MM.1S (cell line): ENCODE measurements around the gene FGF18.

ENCODE experiments used
- DNase-seq: peaks from one replicate; pipeline ENCODE4 v3.0.0-alpha.2; 2015
- H2AFZ ChIP-seq: fragments of 300-600 bp; sonication (generic); 2 replicates; pipeline ENCODE4 v1.6.0; 2016; ENCODE audit warnings: antibody characterized with exemption, low read length
- H3F3A ChIP-seq: fragments of 300-600 bp; sonication (generic); 2 replicates; pipeline ENCODE4 v1.6.1; 2016; ENCODE audit warnings: mild to moderate bottlenecking, antibody characterized with exemption, low read length, moderate library complexity, mixed read lengths; ENCODE audit not compliant: insufficient read depth
- H3K27ac ChIP-seq: fragments of 300-600 bp; sonication (generic); 2 replicates; pipeline ENCODE4 v1.5.1; 2016; ENCODE audit warnings: mild to moderate bottlenecking, low read length
- H3K27me3 ChIP-seq: fragments of 300-600 bp; sonication (generic); replicated peaks from 2 replicates; pipeline ENCODE4 v1.6.0; 2016; ENCODE audit warnings: low read length; ENCODE audit not compliant: insufficient read depth
- H3K36me3 ChIP-seq: fragments of 300-600 bp; sonication (generic); replicated peaks from 2 replicates; pipeline ENCODE4 v1.6.1; 2016; ENCODE audit warnings: mild to moderate bottlenecking, low read length, mixed read lengths; ENCODE audit not compliant: insufficient read depth
- H3K4me1 ChIP-seq: fragments of 300-600 bp; sonication (generic); 2 replicates; pipeline ENCODE4 v1.6.1; 2016; ENCODE audit warnings: low read length, mixed read lengths
- H3K4me2 ChIP-seq: fragments of 300-600 bp; sonication (generic); 2 replicates; pipeline ENCODE4 v1.6.0; 2016; ENCODE audit warnings: low read depth, low read length
- H3K4me3 ChIP-seq: fragments of 300-600 bp; sonication (generic); 2 replicates; pipeline ENCODE4 v1.5.1; 2016; ENCODE audit warnings: low read length, mixed read lengths
- H3K79me2 ChIP-seq: fragments of 300-600 bp; sonication (generic); 2 replicates; pipeline ENCODE4 v1.6.1; 2016; ENCODE audit warnings: mixed run types, low read length, mixed read lengths
- H3K9ac ChIP-seq: fragments of 300-600 bp; sonication (generic); 2 replicates; pipeline ENCODE4 v1.6.1; 2016; ENCODE audit warnings: low read length, mixed read lengths
- H3K9me2 ChIP-seq: fragments of 300-600 bp; sonication (generic); replicated peaks from 2 replicates; pipeline ENCODE4 v1.6.1; 2016; ENCODE audit warnings: mild to moderate bottlenecking, low read length, mixed read lengths; ENCODE audit not compliant: insufficient read depth
- H3K9me3 ChIP-seq: fragments of 300-600 bp; sonication (generic); replicated peaks from 2 replicates; pipeline ENCODE4 v1.6.1; 2016; ENCODE audit warnings: mild to moderate bottlenecking, low read length, mixed read lengths; ENCODE audit not compliant: insufficient read depth
- H4K20me1 ChIP-seq: fragments of 300-600 bp; sonication (generic); 2 replicates; pipeline ENCODE4 v1.6.1; 2016; ENCODE audit warnings: mild to moderate bottlenecking, low read length, moderate library complexity, mixed read lengths; ENCODE audit not compliant: insufficient read depth
- CTCF ChIP-seq: fragments of 300-600 bp; sonication (generic); IDR thresholded peaks from 2 replicates; pipeline ENCODE4 v1.5.1; 2016; ENCODE audit warnings: antibody characterized with exemption, low read length, mixed read lengths
- EZH2 ChIP-seq: fragments of 300-600 bp; sonication (generic); optimal IDR thresholded peaks from 2 replicates; pipeline ENCODE3; 2017; ENCODE audit warnings: low read depth, mild to moderate bottlenecking, antibody characterized with exemption, low read length, mixed read lengths
- EZH2phosphoT487 ChIP-seq: fragments of 300-600 bp; sonication (generic); IDR thresholded peaks from 2 replicates; pipeline ENCODE4 v1.6.1; 2018; ENCODE audit warnings: antibody characterized with exemption, low read length

The FGF18 gene

GRCh38 chr5:171450423-171451331 lies 31.2 kb downstream of the FGF18 start:
- H3K4me3 ChIP-seq = no peak overlapping the region
- no peak overlapping the region for H3K27ac ChIP-seq

GRCh38 chr5:171451421-171451820 lies 32.0 kb downstream of the FGF18 start:
- DNase-seq = no peak
- Histone ChIP-seq H2AFZ (no peak overlapping the region), H3F3A (no peaks in the 10 kb centered on the region), H3K4me1 (no peaks in the 10 kb centered on the region), H3K4me3 (no peak overlapping the region), H3K9ac (no peak overlapping the region), H3K4me2 (no peak overlapping the region), H3K9me3 (no peaks in the 10 kb centered on the region), H3K9me2 (no peaks in the 10 kb centered on the region), H3K27me3 (no peaks in the 10 kb centered on the region), H3K79me2 (no peaks in the 10 kb centered on the region), H4K20me1 (no peaks in the 10 kb centered on the region), H3K27ac (no peak overlapping the region), H3K36me3 (no peaks in the 10 kb centered on the region)
- TF ChIP-seq EZH2phosphoT487 (no peak), CTCF (no peak), EZH2 (no peak)

More at GRCh38 chr5:171450423-171451331, 31.2 kb downstream of the FGF18 start:
- H3K9me2 ChIP-seq = no peaks in the 10 kb centered on the region
- H3K9me3 ChIP-seq = no peaks in the 10 kb centered on the region
- no peaks in the 10 kb centered on the region for H3K27me3 ChIP-seq
- DNase-seq = no peak
- no peaks in the 10 kb centered on the region for H4K20me1 ChIP-seq
- no peaks in the 10 kb centered on the region for H3K79me2 ChIP-seq
- no peaks in the 10 kb centered on the region for H3F3A ChIP-seq
- H3K36me3 ChIP-seq = no peaks in the 10 kb centered on the region
- no peaks in the 10 kb centered on the region for H3K4me1 ChIP-seq
- H3K4me2 ChIP-seq = no peak overlapping the region
- no peak overlapping the region for H2AFZ ChIP-seq
- H3K9ac ChIP-seq = no peak overlapping the region
- TF ChIP-seq EZH2phosphoT487 = no peak

GRCh38 chr5:171453056-171453725 lies 33.7 kb downstream of the FGF18 start:
- no peak for DNase-seq
- no peaks in the 10 kb centered on the region for H3K9me3 ChIP-seq
- no peaks in the 10 kb centered on the region for H4K20me1 ChIP-seq
- no peaks in the 10 kb centered on the region for H3K27me3 ChIP-seq
- TF ChIP-seq CTCF = no peak
- TF ChIP-seq EZH2phosphoT487 = no peak
- TF ChIP-seq EZH2 = no peak
- no peak overlapping the region for H3K9ac ChIP-seq
- H3K9me2 ChIP-seq = no peaks in the 10 kb centered on the region
- no peak overlapping the region for H3K4me3 ChIP-seq
- H3K79me2 ChIP-seq = no peaks in the 10 kb centered on the region
- H3F3A ChIP-seq = no peaks in the 10 kb centered on the region
- H2AFZ ChIP-seq = no peak overlapping the region
- H3K4me2 ChIP-seq = no peak overlapping the region
- H3K36me3 ChIP-seq = no peaks in the 10 kb centered on the region
- H3K4me1 ChIP-seq = no peaks in the 10 kb centered on the region
- no peak overlapping the region for H3K27ac ChIP-seq
